ENCODE results near the gene CWC27. TPM values are rescaled to one million over a fixed set of nuclear protein-coding genes. Genes with fewer than 3 reads are reported as not detected.

The CWC27 gene
- total RNA-seq, 1 experiment from 2014 or later = 12.6 TPM

- no peaks in the 10 kb centered on the region for H4K20me1 ChIP-seq (ENCODE audit: low read length)
- H3K4me1 ChIP-seq (ENCODE audit: insufficient read depth, low read length) = no peaks in the 10 kb centered on the region
- H3F3A ChIP-seq (ENCODE audit: low read length, unreplicated experiment) = no peaks in the 10 kb centered on the region
- H3K9ac ChIP-seq (ENCODE audit: low read length) = no peak overlapping the region
- ATAC-seq (no peak), DNase-seq (no peak)
- no peaks in the 10 kb centered on the region for H3K9me3 ChIP-seq (ENCODE audit: low read length)
- no peak overlapping the region for H3K4me3 ChIP-seq (ENCODE audit: low read length)
- no peak overlapping the region for H2AFZ ChIP-seq (ENCODE audit: low read length)
- no peaks in the 10 kb centered on the region for H3K27me3 ChIP-seq (ENCODE audit: low read length)
- no peaks in the 10 kb centered on the region for H3K9me2 ChIP-seq (replicated peaks; ENCODE audit: low read length)
- no peak overlapping the region for H3K4me2 ChIP-seq (ENCODE audit: low read length)
- TF ChIP-seq EZH2 (IDR thresholded peaks at IDR 0.05; ENCODE audit: low read length, unreplicated experiment) = no peak
- TF ChIP-seq CTCF (conservative IDR thresholded peaks at IDR 0.05; ENCODE audit: low read depth, low read length) = no peak
- no peak for TF ChIP-seq EZH2phosphoT487 (IDR thresholded peaks at IDR 0.05; ENCODE audit: borderline replicate concordance, low read length)
- no peaks in the 10 kb centered on the region for H3K79me2 ChIP-seq (ENCODE audit: low read length)
- H3K27ac ChIP-seq (ENCODE audit: low read length) = no peak overlapping the region
- intact Hi-C loops (cut with micrococcal nuclease) = no loop called here
- no TSS peak for BruUV-seq (replicated peaks)
- CTCF ChIA-PET = no interaction called here
- no peaks in the 10 kb centered on the region for H3K36me3 ChIP-seq (ENCODE audit: low read depth, low read length)
- POLR2A ChIA-PET (ENCODE audit: unreplicated experiment) = no interaction called here
Observed at GRCh38 chr5:65047948-65048690, 279.4 kb downstream of the CWC27 start.

- Histone ChIP-seq H4K20me1 (ENCODE audit: low read length) (no peaks in the 10 kb centered on the region), H3K79me2 (ENCODE audit: low read length) (no peaks in the 10 kb centered on the region), H3F3A (ENCODE audit: low read length, unreplicated experiment) (no peaks in the 10 kb centered on the region), H3K9me2 (replicated peaks; ENCODE audit: low read length) (no peaks in the 10 kb centered on the region), H3K27me3 (ENCODE audit: low read length) (no peaks in the 10 kb centered on the region), H3K9me3 (ENCODE audit: low read length) (no peaks in the 10 kb centered on the region), H3K9ac (ENCODE audit: low read length) (no peak overlapping the region), H3K4me1 (ENCODE audit: insufficient read depth, low read length) (no peaks in the 10 kb centered on the region), H2AFZ (ENCODE audit: low read length) (no peak overlapping the region), H3K27ac (ENCODE audit: low read length) (no peak overlapping the region), H3K4me3 (ENCODE audit: low read length) (no peak overlapping the region), H3K36me3 (ENCODE audit: low read depth, low read length) (no peaks in the 10 kb centered on the region), H3K4me2 (ENCODE audit: low read length) (no peak overlapping the region)
- TF ChIP-seq CTCF (conservative IDR thresholded peaks at IDR 0.05; ENCODE audit: low read depth, low read length) = no peak
- ChIA-PET POLR2A (ENCODE audit: unreplicated experiment) (no interaction called here), CTCF (no interaction called here)
- no TSS peak for BruUV-seq (replicated peaks)
- intact Hi-C loops (cut with micrococcal nuclease) = no loop called here
- DNase-seq = no peak
- no peak for ATAC-seq
Observed at GRCh38 chr5:65050140-65050539, 281.4 kb downstream of the CWC27 start.

- H3K27ac ChIP-seq (ENCODE audit: low read length) = no peak overlapping the region
- no peak overlapping the region for H3K9ac ChIP-seq (ENCODE audit: low read length)
- H3K4me3 ChIP-seq (ENCODE audit: low read length) = no peak overlapping the region
- no peak overlapping the region for H2AFZ ChIP-seq (ENCODE audit: low read length)
- H3K4me2 ChIP-seq (ENCODE audit: low read length) = no peak overlapping the region
- POLR2A ChIA-PET (ENCODE audit: unreplicated experiment) = no interaction called here
- H4K20me1 ChIP-seq (ENCODE audit: low read length) = no peaks in the 10 kb centered on the region
- CTCF ChIA-PET = no interaction called here
- no peak for ATAC-seq
- no peaks in the 10 kb centered on the region for H3K9me3 ChIP-seq (ENCODE audit: low read length)
- no peaks in the 10 kb centered on the region for H3K36me3 ChIP-seq (ENCODE audit: low read depth, low read length)
- no peaks in the 10 kb centered on the region for H3K27me3 ChIP-seq (ENCODE audit: low read length)
- no peaks in the 10 kb centered on the region for H3K79me2 ChIP-seq (ENCODE audit: low read length)
- H3K9me2 ChIP-seq (replicated peaks; ENCODE audit: low read length) = no peaks in the 10 kb centered on the region
- intact Hi-C loops (cut with micrococcal nuclease) = no loop called here
- no peak for DNase-seq
- TF ChIP-seq EZH2 (IDR thresholded peaks at IDR 0.05; ENCODE audit: low read length, unreplicated experiment) (no peak), EZH2phosphoT487 (IDR thresholded peaks at IDR 0.05; ENCODE audit: borderline replicate concordance, low read length) (no peak)
- no peaks in the 10 kb centered on the region for H3K4me1 ChIP-seq (ENCODE audit: insufficient read depth, low read length)
- no TSS peak for BruUV-seq (replicated peaks)
- no peaks in the 10 kb centered on the region for H3F3A ChIP-seq (ENCODE audit: low read length, unreplicated experiment)
Observed at GRCh38 chr5:65050826-65051498, 282.2 kb downstream of the CWC27 start.

Data from PC-3 (cell line).